Measurements from ENCODE around the gene NABP2. TPM values are rescaled to one million over a fixed set of nuclear protein-coding genes. Genes with fewer than 3 reads are reported as not detected.
A peak's percentile ranks its signal among the peaks of the same experiment; 100 is the strongest.
"Not testable (repeated sequence)": the region's sequence is repeated elsewhere in the genome, so short reads cannot be mapped to it uniquely, and the experiment has no call there.

Gene NABP2
- polyA plus RNA-seq, 1 of the 3 experiments (the other 2 are of a cell fraction) = 49.3 TPM

DNA sequence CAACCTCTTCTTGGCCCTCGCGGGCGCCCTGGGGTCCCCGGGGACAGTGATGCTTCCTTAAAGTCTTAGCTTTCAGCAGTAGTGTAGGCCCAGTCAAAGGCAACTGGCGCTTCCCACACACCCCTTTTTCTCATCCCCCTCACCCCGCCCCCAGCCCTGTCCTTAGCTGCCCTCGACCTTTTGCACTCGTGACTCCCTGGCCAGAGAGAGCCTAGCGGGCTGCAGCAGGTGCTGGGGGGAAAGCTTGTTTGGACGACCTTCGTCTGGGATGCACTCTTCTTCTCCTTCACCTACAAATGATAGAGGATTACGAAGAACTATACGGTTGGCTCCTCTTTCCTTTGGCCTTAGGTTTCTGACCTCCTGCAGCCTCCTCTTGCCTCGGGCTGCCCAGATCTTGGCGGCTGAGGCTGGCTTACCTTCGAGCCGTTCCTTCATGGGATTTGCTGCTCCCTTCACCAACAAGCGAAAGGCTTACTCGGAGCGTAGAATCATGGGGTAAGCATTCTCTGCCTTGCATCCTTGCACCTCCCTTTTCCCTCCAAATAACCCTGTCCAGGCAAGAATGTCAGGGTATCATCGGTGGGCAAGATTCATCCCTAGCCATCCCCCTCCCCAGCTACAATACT, 43.4 kb downstream of the NABP2 start:
- H3K36me3 ChIP-seq (replicated peaks in 1 of 2; ENCODE audit: control insufficient read depth in 1 of 2, insufficient read depth in 2 of 2, low read length in 1 of 2) = peaks cover 16 to 31% of the 10 kb centered on the region in 2 experiments
- TF ChIP-seq, protein P1, sequence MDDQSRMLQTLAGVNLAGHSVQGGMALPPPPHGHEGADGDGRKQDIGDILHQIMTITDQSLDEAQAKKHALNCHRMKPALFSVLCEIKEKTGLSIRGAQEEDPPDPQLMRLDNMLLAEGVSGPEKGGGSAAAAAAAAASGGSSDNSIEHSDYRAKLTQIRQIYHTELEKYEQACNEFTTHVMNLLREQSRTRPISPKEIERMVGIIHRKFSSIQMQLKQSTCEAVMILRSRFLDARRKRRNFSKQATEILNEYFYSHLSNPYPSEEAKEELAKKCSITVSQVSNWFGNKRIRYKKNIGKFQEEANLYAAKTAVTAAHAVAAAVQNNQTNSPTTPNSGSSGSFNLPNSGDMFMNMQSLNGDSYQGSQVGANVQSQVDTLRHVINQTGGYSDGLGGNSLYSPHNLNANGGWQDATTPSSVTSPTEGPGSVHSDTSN (IDR thresholded peaks at IDR 0.05) = no peak
- 0 out of 2 replicates have a peak, but pooled peaks have one; percentile 23 for TF ChIP-seq RXRA (IDR thresholded peaks at IDR 0.05; ENCODE audit: borderline replicate concordance, low read depth)
- CTCF ChIA-PET = interaction anchor here (0.5 to 5.2 kb wide), 13 partner anchors 10 to 1316 kb away, joined by 3 to 49 read pairs (median 5); partner anchors contain the start of genes ANKRD52, CNPY2, PA2G4 and RAB5B
- peak; percentile 53 for DNase-seq
- POLR2A ChIA-PET = interaction anchor here (0.6 to 1.8 kb wide), 11 partner anchors 9 to 222 kb away, joined by 3 to 12 read pairs (median 4); partner anchors contain the start of genes ANKRD52, CNPY2, CS and RNF41
- H3K4me3 ChIP-seq (ENCODE audit: low read depth in 2 of 2, low read length in 1 of 2) = peak overlapping the region; percentile 69 to 74
- no peaks in the 10 kb centered on the region for H3K79me2 ChIP-seq (ENCODE audit: insufficient read depth)
- H3K9ac ChIP-seq = peak overlapping the region; percentile 85
- peak overlapping the region; percentile 88 to 92; a peak in 3 of 4 replicates for H3K27ac ChIP-seq (ENCODE audit: low read depth in 2 of 2, low read length in 1 of 2)
- H3K9me3 ChIP-seq = no peaks in the 10 kb centered on the region
- peak overlapping the region; percentile 96 for H2AFZ ChIP-seq (ENCODE audit: low read depth)
- no peaks in the 10 kb centered on the region for H3K27me3 ChIP-seq (ENCODE audit: insufficient read depth)
- 36% methylated on average over 21 of the region's 21 CpGs for WGBS (ENCODE audit: low lambda C conversion rate)
- H3K9me2 ChIP-seq = no peaks in the 10 kb centered on the region
- no peaks in the 10 kb centered on the region for H4K20me1 ChIP-seq (ENCODE audit: insufficient read depth)
- H3F3A ChIP-seq (replicated peaks; ENCODE audit: insufficient read depth) = peaks cover 48% of the 10 kb centered on the region
- H3K4me2 ChIP-seq = peak overlapping the region; percentile 86
- H3K4me1 ChIP-seq (ENCODE audit: control insufficient read depth in 1 of 2, insufficient read depth in 2 of 2, low read depth in 1 of 2, low read length in 1 of 2) = peaks cover 0 to 8% of the 10 kb centered on the region in 2 experiments; a peak in 1 of 4 replicates

DNA sequence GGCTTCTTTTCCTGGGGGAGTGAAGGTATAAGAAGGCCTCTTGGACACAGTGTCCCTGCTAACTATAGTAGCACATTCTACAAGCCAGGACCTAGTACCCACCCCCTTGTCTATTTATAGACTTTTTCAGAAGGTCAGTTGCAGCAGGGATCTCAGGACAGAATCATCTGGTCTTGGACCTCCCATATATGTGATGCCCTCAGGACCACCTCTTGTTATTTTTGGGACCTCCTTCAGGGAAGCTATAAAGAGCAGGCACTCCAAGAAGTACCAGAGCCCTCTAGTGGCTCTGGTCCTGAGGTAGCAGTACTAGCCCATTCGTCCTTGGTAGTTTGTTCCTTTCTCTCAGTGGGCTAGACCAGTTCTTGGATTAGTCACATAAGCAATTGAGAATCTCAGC, 46.9 kb downstream of the NABP2 start:
- no peak for DNase-seq
- Histone ChIP-seq H3K4me1 (ENCODE audit: control insufficient read depth in 1 of 2, insufficient read depth in 2 of 2, low read depth in 1 of 2, low read length in 1 of 2) (peaks cover 0 to 8% of the 10 kb centered on the region in 2 experiments; a peak in 1 of 4 replicates), H3K36me3 (replicated peaks in 1 of 2; ENCODE audit: control insufficient read depth in 1 of 2, insufficient read depth in 2 of 2, low read length in 1 of 2) (peaks cover 39 to 56% of the 10 kb centered on the region in 2 experiments), H3K9me2 (no peaks in the 10 kb centered on the region), H2AFZ (ENCODE audit: low read depth) (no peak overlapping the region), H3K27ac (ENCODE audit: low read depth in 2 of 2, low read length in 1 of 2) (no peak overlapping the region; a peak in 1 of 4 replicates), H3K79me2 (ENCODE audit: insufficient read depth) (no peaks in the 10 kb centered on the region), H3K9ac (no peak overlapping the region), H3K9me3 (no peaks in the 10 kb centered on the region), H3F3A (replicated peaks; ENCODE audit: insufficient read depth) (peaks cover 58% of the 10 kb centered on the region), H3K27me3 (ENCODE audit: insufficient read depth) (no peaks in the 10 kb centered on the region), H4K20me1 (ENCODE audit: insufficient read depth) (no peaks in the 10 kb centered on the region), H3K4me3 (ENCODE audit: low read depth in 2 of 2, low read length in 1 of 2) (no peak overlapping the region), H3K4me2 (no peak overlapping the region)
- TF ChIP-seq GATA2 (CRISPR knock-in tag; IDR thresholded peaks at IDR 0.05) (no peak), SMC3 (IDR thresholded peaks at IDR 0.05; ENCODE audit: low read depth, low read length) (0 out of 2 replicates have a peak, but pooled peaks have one; percentile 16), RFX5 (IDR thresholded peaks at IDR 0.05; ENCODE audit: low read length) (no peak), FOSL2 (IDR thresholded peaks at IDR 0.05; ENCODE audit: borderline replicate concordance, low read depth) (no peak), USF2 (IDR thresholded peaks at IDR 0.05; ENCODE audit: borderline replicate concordance, low read depth, low read length) (no peak), RAD21 (IDR thresholded peaks at IDR 0.05; ENCODE audit: low read length) (peak; percentile 32; the same call in 1 of the 2 replicates), YY1 (IDR thresholded peaks at IDR 0.05; ENCODE audit: low read depth) (no peak), TAF1 (IDR thresholded peaks at IDR 0.05; ENCODE audit: borderline replicate concordance, low read depth, low read length) (no peak)
- TF ChIP-seq, protein P2, sequence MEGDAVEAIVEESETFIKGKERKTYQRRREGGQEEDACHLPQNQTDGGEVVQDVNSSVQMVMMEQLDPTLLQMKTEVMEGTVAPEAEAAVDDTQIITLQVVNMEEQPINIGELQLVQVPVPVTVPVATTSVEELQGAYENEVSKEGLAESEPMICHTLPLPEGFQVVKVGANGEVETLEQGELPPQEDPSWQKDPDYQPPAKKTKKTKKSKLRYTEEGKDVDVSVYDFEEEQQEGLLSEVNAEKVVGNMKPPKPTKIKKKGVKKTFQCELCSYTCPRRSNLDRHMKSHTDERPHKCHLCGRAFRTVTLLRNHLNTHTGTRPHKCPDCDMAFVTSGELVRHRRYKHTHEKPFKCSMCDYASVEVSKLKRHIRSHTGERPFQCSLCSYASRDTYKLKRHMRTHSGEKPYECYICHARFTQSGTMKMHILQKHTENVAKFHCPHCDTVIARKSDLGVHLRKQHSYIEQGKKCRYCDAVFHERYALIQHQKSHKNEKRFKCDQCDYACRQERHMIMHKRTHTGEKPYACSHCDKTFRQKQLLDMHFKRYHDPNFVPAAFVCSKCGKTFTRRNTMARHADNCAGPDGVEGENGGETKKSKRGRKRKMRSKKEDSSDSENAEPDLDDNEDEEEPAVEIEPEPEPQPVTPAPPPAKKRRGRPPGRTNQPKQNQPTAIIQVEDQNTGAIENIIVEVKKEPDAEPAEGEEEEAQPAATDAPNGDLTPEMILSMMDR (IDR thresholded peaks at IDR 0.05) = peak; percentile 58
- 45% methylated on average over 1 of the region's 1 CpG for WGBS (ENCODE audit: low lambda C conversion rate)
- ChIA-PET POLR2A (interaction anchor here (0.6 kb wide), 1 partner anchor 24 kb away, joined by 3 read pairs; no protein-coding TSS in a partner anchor), CTCF (interaction anchor here (0.7 to 1.3 kb wide), 3 partner anchors 12 to 193 kb away, joined by 3 to 8 read pairs (median 7); partner anchors contain the start of gene ANKRD52)

DNA sequence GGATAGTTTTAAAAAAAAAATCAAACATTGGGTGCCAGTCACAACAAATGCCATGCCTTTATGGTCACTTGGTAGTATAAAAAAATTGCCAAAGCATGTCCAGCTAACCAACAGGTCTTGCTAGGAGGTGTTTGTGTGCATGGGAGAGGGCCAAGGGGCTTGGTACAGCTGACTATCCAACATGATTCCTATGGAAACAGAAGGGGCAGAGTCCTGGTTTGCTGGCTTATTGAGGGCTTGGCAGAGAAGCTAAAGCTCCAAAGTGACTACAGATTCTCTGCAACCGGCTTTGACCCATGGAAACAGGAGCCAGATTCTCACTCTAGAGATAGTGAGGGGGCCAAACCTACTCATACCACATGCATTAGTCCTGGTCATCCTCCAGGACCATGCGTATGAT, 48.3 kb downstream of the NABP2 start:
- H2AFZ ChIP-seq (ENCODE audit: low read depth); H3K9ac ChIP-seq; H3K27me3 ChIP-seq (ENCODE audit: insufficient read depth); H3K27ac ChIP-seq (ENCODE audit: low read depth in 2 of 2, low read length in 1 of 2); H4K20me1 ChIP-seq (ENCODE audit: insufficient read depth); H3K9me2 ChIP-seq; POLR2A ChIA-PET; H3K4me1 ChIP-seq (ENCODE audit: control insufficient read depth in 1 of 2, insufficient read depth in 2 of 2, low read depth in 1 of 2, low read length in 1 of 2); H3K79me2 ChIP-seq (ENCODE audit: insufficient read depth); DNase-seq; H3K9me3 ChIP-seq; H3K4me2 ChIP-seq; H3K4me3 ChIP-seq (ENCODE audit: low read depth in 2 of 2, low read length in 1 of 2): not testable (repeated sequence)
- Histone ChIP-seq H3F3A (replicated peaks; ENCODE audit: insufficient read depth) (peaks cover 51% of the 10 kb centered on the region), H3K36me3 (replicated peaks in 1 of 2; ENCODE audit: control insufficient read depth in 1 of 2, insufficient read depth in 2 of 2, low read length in 1 of 2) (peaks cover 47 to 61% of the 10 kb centered on the region in 2 experiments)
- WGBS (ENCODE audit: low lambda C conversion rate) = 100% methylated on average over 1 of the region's 2 CpGs
- CTCF ChIA-PET = interaction anchor here (0.9 to 1.9 kb wide), 3 partner anchors 14 to 191 kb away, joined by 3 to 8 read pairs (median 4); partner anchors contain the start of genes ANKRD52 and SMARCC2

Data from SK-N-SH (cell line).